Gastrocnemius medialis (tissue), 4 donors: ENCODE results near the gene UTF1.

Experiments
- POLR2A ChIP-seq, 2 donors: fragments of 450-650 bp; IDR thresholded peaks; one replicate each; pipeline ENCODE4 v1.6.1; 2017; ENCODE audit warnings: antibody characterized with exemption in 2 of 2, mild to moderate bottlenecking in 2 of 2, moderate library complexity in 2 of 2
- TF ChIP-seq, protein P1 (sequence below), 5 experiments: fragments of 450-650 bp in 3 of 5; fragments of 200-600 bp in 2 of 5; sonication (generic) in 2 of 5; IDR thresholded peaks in 4 of 5; conservative IDR thresholded peaks in 1 of 5; 1 replicate in 4 of 5; 2 replicates in 1 of 5; pipeline ENCODE4 v1.5.1; 2016 to 2019; ENCODE audit warnings: antibody characterized with exemption in 5 of 5, mild to moderate bottlenecking in 3 of 5, moderate library complexity in 3 of 5

DNA sequence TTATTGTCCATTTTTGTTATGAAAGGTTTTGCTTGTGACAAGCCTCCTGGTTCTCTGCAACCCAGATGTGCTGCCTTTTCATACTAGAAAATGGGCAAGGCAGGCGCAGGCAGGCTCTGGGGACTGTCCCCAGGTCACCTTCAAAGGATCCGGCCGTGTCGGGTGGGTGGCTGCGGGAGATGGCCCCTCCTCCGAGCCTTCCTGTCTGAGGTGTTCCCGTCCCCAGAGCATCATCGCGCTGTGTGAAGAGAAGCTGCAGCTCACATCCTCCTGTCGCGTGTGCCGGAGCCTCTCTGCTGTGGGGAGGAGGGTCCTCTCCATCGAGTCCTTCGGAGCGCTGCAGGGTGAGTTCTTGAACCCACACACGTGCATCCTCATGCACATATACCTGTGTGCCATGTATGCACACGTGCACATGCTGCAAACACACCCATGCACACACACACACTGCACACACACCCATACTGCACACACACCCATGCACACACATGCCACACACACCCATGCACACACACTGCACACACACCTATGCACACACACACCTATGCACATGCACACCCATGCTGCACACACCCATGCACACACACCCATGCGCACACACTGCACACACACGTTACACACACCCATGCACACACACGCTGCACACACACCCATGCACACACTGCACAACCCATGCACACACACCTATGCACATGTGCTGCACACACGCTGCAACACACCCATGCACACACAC lies 46.2 kb upstream of the UTF1 start:
- no peak for TF ChIP-seq POLR2A (IDR thresholded peaks at IDR 0.05)
- TF ChIP-seq, protein P1, sequence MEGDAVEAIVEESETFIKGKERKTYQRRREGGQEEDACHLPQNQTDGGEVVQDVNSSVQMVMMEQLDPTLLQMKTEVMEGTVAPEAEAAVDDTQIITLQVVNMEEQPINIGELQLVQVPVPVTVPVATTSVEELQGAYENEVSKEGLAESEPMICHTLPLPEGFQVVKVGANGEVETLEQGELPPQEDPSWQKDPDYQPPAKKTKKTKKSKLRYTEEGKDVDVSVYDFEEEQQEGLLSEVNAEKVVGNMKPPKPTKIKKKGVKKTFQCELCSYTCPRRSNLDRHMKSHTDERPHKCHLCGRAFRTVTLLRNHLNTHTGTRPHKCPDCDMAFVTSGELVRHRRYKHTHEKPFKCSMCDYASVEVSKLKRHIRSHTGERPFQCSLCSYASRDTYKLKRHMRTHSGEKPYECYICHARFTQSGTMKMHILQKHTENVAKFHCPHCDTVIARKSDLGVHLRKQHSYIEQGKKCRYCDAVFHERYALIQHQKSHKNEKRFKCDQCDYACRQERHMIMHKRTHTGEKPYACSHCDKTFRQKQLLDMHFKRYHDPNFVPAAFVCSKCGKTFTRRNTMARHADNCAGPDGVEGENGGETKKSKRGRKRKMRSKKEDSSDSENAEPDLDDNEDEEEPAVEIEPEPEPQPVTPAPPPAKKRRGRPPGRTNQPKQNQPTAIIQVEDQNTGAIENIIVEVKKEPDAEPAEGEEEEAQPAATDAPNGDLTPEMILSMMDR (IDR thresholded peaks at IDR 0.05 in 4 of 5, conservative IDR thresholded peaks at IDR 0.05 in 1 of 5): no peak
